Small intestine (tissue), 7 donors: ENCODE measurements around the gene NHS. TPM values are rescaled to one million over a fixed set of nuclear protein-coding genes. Genes with fewer than 3 reads are reported as not detected.
"Not testable (repeated sequence)": the region's sequence is repeated elsewhere in the genome, so short reads cannot be mapped to it uniquely, and the experiment has no call there.

Source experiments
- DNase-seq, 2 donors: peaks; one replicate each; pipeline versions ENCODE4 v3.0.0 to v3.0.0-alpha.2; 2013
- FAIRE-seq: peaks from 2 replicates; lab custom pipeline; 2012; peaks lifted over from hg19 to GRCh38; lab: Jason Lieb, UNC
- H3K27ac ChIP-seq, 3 donors: one replicate each; pipeline ENCODE4 v1.5.1; 2013; ENCODE audit warnings: low read length in 2 of 3, mild to moderate bottlenecking in 2 of 3, control low read depth in 1 of 3, inconsistent platforms in 1 of 3, low read depth in 1 of 3, moderate library complexity in 1 of 3
- H3K27me3 ChIP-seq, 3 donors: one replicate each; pipeline ENCODE4 v1.6.1; 2013; ENCODE audit warnings: low read length in 3 of 3, inconsistent platforms in 1 of 3; ENCODE audit not compliant: control insufficient read depth in 3 of 3, insufficient read depth in 3 of 3
- H3K36me3 ChIP-seq, 3 donors: one replicate each; pipeline ENCODE4 v1.6.1; 2013; ENCODE audit warnings: low read length in 3 of 3, inconsistent platforms in 1 of 3, low read depth in 1 of 3, mild to moderate bottlenecking in 1 of 3, moderate library complexity in 1 of 3; ENCODE audit not compliant: control insufficient read depth in 3 of 3, insufficient read depth in 2 of 3
- H3K4me1 ChIP-seq, 3 donors: one replicate each; pipeline ENCODE4 v1.6.1; 2013; ENCODE audit warnings: low read length in 2 of 3, inconsistent platforms in 1 of 3, low read depth in 1 of 3, mild to moderate bottlenecking in 1 of 3, moderate library complexity in 1 of 3; ENCODE audit not compliant: control insufficient read depth in 3 of 3, insufficient read depth in 2 of 3
- H3K4me3 ChIP-seq, 3 donors: one replicate each; pipeline ENCODE4 v1.5.1; 2013; ENCODE audit warnings: low read length in 3 of 3, control low read depth in 1 of 3, inconsistent platforms in 1 of 3, low read depth in 1 of 3, mild to moderate bottlenecking in 1 of 3, moderate library complexity in 1 of 3
- H3K9me3 ChIP-seq, 2 donors: one replicate each; pipeline ENCODE4 v1.6.1; 2013; ENCODE audit warnings: low read depth in 1 of 2, low read length in 1 of 2; ENCODE audit not compliant: control insufficient read depth in 2 of 2, insufficient read depth in 1 of 2
- WGBS, 3 donors: extraction: QIAGEN DNeasy Blood & Tissue Kit; methylation state at CpG; one replicate each; pipeline ENCODE4 v1.1.7; 2013; 5-methylcytosine and 5-hydroxymethylcytosine counted together
- polyA plus RNA-seq, 4 donors: library from polyadenylated mRNA; stranded (reverse) in 3 of 4; unstranded in 1 of 4; fragments of 200-250 nt in 3 of 4; fragments of 120-200 nt in 1 of 4; gene quantifications; one replicate each; pipeline versions ENCODE4 v1.2.1 to v1.2.3, GENCODE V29; 2013
- donor health status: healthy with polysubstance abuse.
- donor health status: control.
- donor health status: control.
- donor health status: Bipolar disorder and iron deficiency.
- donor health status: healthy.

Gene NHS
- polyA plus RNA-seq, 4 donors, result under 0.01 to 5.8 (median 0.79) TPM

DNA sequence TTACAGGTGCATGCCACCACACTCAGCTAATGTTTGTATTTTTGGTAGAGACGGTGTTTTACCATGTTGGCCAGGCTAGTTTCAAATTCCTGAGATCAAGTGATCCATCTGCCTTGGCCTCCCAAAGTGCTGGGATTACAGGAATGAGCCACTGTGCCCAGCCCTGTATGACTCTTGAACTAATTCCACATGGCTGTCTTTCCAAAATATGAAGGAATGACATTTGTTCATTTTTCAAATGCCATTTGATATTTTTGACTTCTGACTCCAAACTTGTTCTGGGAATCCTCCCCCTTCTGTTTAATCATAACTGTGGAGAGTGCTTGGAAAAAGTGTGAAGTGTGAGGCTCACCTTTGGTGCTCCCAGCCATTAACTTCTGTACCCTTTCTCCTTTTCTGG is 119.2 kb downstream of the NHS start:
- Histone ChIP-seq H3K9me3 (no peaks in the 10 kb centered on the region), H3K27me3 (no peaks in the 10 kb centered on the region), H3K4me3 (no peak overlapping the region), H3K36me3 (no peaks in the 10 kb centered on the region), H3K27ac (no peak overlapping the region), H3K4me1 (no peaks in the 10 kb centered on the region)
- 82 to 94% (median 90%) methylated on average over 1 of the region's 1 CpG for WGBS, 3 donors
- DNase-seq (no peak), FAIRE-seq (no peak)

DNA sequence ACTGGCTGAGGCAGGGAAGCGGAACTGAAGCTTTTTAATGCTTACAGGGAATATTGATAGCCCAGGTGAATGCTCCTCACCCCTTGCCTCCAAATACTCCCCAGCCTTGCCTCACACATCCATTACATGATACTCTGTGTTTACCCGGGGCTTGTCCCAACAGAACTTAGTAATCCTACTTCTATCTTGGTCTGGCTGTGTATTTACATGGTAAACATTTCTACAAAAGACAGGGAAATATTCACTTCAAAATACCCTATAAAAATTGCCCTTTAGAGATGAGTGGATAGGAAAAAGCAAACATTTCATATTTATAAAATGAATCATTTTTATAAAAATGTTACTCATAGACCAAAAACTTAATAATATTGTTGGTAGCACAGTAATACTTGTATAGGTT is 120.1 kb downstream of the NHS start:
- no peak overlapping the region for H3K4me3 ChIP-seq
- FAIRE-seq, result no peak
- H3K4me1 ChIP-seq, result peaks cover 0 to 4% (median 0%) of the 10 kb centered on the region in 3 donors
- no peak for DNase-seq
- H3K36me3 ChIP-seq, result no peaks in the 10 kb centered on the region
- no peak overlapping the region for H3K27ac ChIP-seq
- H3K9me3 ChIP-seq, result no peaks in the 10 kb centered on the region
- 73 to 93% (median 86%) methylated on average over 2 of the region's 2 CpGs for WGBS, 3 donors
- no peaks in the 10 kb centered on the region for H3K27me3 ChIP-seq

DNA sequence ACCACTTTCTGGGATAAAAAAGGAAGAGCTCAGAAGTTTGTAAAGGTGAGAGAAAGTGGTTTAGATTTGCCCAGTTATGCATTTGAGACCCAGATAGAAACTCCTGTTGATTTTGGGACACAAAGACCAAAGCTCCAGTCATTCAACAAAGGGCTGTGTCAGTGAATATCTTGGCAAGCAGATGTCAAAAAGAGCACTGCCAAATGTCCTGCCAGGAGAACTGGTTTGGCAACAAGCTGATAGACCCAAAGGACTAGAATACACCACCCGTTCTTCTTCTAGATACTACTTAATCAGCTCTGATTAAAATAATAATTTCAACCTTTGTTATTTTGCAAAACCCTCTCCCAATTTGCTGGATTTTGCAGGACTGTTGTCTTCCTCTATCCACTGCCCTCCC is 121.4 kb downstream of the NHS start:
- Histone ChIP-seq H3K27me3 (no peaks in the 10 kb centered on the region), H3K36me3 (no peaks in the 10 kb centered on the region), H3K4me1 (peaks cover 0 to 4% (median 0%) of the 10 kb centered on the region in 3 donors), H3K9me3 (no peaks in the 10 kb centered on the region), H3K4me3 (no peak overlapping the region), H3K27ac (no peak overlapping the region)
- DNase-seq (peak in 1 of 2 donors; percentile 6), FAIRE-seq (no peak)
- WGBS, 3 donors, result 6 to 40% (median 23%) methylated on average over 1 of the region's 1 CpG

DNA sequence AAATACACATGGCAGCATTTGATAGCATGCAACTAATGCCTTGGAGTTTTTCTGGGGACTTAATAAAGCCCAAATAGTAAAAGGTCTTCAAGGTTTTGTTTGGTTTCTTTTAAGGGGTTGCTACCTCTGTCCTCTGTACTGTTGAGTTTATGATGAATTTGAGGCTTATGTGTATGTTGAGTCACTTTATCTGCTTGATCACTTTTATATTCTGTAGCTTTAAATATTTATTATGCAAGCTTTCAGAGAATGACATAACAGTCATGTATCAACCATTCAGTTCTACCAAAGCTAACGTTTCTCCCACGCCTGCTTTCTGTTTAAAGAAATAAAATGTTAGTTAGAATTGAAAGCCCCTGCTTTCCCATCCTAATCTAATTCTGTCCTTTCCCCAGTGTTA is 122.2 kb downstream of the NHS start:
- DNase-seq (no peak), FAIRE-seq (no peak)
- no peak overlapping the region for H3K27ac ChIP-seq
- whole genome bisulfite sequencing, 3 donors, result 20 to 45% (median 37%) methylated on average over 2 of the region's 2 CpGs
- no peaks in the 10 kb centered on the region for H3K36me3 ChIP-seq
- H3K4me1 ChIP-seq, result peaks cover 0 to 7% (median 4%) of the 10 kb centered on the region in 3 donors
- H3K9me3 ChIP-seq, result no peaks in the 10 kb centered on the region
- H3K4me3 ChIP-seq, result no peak overlapping the region
- no peaks in the 10 kb centered on the region for H3K27me3 ChIP-seq

DNA sequence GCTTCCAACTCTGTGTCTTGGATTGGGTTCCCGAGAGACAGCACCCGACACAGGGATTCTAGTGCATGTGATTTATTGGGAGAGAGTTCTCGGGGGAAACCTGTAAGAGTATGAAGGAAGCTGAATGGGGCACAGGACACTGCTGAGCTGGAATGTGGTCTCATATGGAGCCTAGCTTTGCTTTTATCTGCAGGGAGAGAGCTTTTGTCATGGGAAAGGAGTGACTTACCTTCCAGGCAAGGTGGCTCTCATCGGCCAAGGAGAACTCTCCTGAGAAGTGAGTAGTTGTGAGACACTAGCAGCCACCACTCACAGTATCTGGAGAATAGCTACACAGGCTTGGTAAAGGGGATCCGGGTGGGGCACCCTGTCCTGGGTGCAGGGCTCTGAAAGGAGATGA is 124.5 kb downstream of the NHS start:
- FAIRE-seq, result no peak
- no peaks in the 10 kb centered on the region for H3K27me3 ChIP-seq
- no peak overlapping the region for H3K4me3 ChIP-seq
- 74 to 82% (median 78%) methylated on average over 5 of the region's 5 CpGs for whole genome bisulfite sequencing, 3 donors
- peak overlapping the region in 1 of 3 donors; percentile 35 for H3K27ac ChIP-seq
- DNase-seq, result no peak
- H3K9me3 ChIP-seq, result no peaks in the 10 kb centered on the region
- H3K4me1 ChIP-seq, result peaks cover 0 to 7% (median 4%) of the 10 kb centered on the region in 3 donors
- H3K36me3 ChIP-seq, result no peaks in the 10 kb centered on the region

DNA sequence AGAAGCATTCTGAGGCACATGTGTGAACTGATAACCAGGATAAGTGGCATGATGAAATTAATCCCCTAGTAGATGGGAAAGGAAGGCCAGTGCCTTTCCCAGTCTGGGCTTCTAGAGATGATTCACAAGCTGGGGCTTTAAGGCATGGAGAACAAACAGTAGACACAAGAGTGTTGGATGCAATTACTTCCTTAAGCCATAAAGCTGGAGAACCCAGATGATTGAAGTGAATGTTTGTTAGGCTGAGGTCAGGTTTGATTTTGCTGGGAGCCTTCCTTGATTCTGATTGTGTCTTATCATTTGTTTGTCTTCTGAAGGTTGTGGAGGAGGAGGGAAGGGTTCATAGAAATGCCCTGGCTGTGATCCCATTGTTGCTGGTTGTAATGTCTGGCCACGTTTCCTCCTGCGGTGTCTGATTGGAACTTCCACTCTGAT is 125.2 kb downstream of the NHS start:
- DNase-seq (peak; percentile 74 to 82), FAIRE-seq (no peak)
- H3K4me3 ChIP-seq, result no peak overlapping the region
- no peaks in the 10 kb centered on the region for H3K9me3 ChIP-seq
- WGBS, 3 donors, result 10 to 34% (median 12%) methylated on average over 2 of the region's 2 CpGs
- no peaks in the 10 kb centered on the region for H3K27me3 ChIP-seq
- H3K4me1 ChIP-seq, result peaks cover 0 to 7% (median 4%) of the 10 kb centered on the region in 3 donors
- H3K27ac ChIP-seq, result peak overlapping the region in 2 of 3 donors; percentile 36
- H3K36me3 ChIP-seq, result no peaks in the 10 kb centered on the region

DNA sequence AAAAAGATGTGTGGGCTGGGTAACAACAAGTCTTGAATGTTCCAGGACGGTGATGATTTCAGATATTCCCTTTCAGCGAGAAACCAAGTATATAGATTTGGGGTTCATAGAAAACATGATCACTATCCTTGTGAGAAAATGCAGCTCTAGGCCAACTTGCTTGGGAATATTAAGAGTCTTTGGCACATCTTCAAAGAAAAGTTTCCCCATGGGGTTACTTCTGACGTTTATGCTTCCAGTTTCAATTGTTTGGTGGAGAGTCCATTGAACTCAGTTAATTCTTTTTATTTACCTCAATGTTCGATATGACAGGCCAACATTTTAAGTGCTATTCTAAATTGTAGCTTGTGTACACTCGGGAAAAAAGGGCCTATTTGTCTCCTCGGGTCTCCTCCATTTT is 126.7 kb downstream of the NHS start:
- DNase-seq (no peak), FAIRE-seq (no peak)
- Histone ChIP-seq H3K27ac (no peak overlapping the region), H3K4me1 (peaks cover 0 to 7% (median 4%) of the 10 kb centered on the region in 3 donors), H3K36me3 (no peaks in the 10 kb centered on the region), H3K9me3 (no peaks in the 10 kb centered on the region), H3K4me3 (no peak overlapping the region), H3K27me3 (no peaks in the 10 kb centered on the region)
- 34 to 55% (median 41%) methylated on average over 6 of the region's 6 CpGs for WGBS, 3 donors

DNA sequence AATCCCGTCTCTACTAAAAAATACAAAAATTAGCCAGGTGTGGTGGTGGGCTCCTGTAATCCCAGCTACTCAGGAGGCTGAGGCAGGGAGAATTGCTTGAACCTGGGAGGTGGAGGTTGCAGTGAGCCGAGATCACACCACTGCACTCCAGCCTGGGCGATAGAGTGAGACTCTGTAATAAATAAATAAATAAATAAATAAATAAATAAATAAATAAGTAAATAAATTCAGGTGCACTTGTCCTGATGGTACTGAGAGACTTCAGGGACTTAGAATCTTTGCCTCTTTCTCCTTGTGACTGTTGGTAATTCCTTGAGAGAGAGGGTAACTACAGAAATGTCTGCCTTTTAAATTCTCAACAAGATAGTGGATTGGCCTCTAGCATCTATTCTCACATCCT is 131.4 kb downstream of the NHS start:
- FAIRE-seq, H3K4me3 ChIP-seq, H3K27ac ChIP-seq, H3K27me3 ChIP-seq, DNase-seq, H3K4me1 ChIP-seq, H3K36me3 ChIP-seq, H3K9me3 ChIP-seq: not testable (repeated sequence)
- 79 to 94% (median 93%) methylated on average over 3 of the region's 3 CpGs for WGBS, 3 donors

DNA sequence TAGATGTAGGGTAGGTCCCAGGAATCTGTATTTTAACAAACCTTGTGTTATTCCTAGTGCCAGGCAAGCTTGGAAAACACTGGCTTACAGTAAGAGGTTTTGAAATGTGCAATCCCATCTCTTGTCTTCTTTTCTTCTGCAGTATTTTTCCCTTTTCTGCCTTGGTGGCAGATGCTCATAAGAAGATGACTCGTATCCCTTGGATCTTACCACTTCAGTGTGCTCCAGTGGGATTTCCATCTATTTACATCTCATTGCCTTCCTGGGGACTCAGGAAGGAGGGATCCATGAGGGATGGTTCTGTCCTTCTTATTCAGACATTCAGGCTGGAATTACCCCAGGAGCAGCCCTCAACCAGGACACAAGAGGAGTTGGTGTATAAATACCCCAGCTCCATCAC is 136.6 kb downstream of the NHS start:
- WGBS, 3 donors, result 56 to 91% (median 64%) methylated on average over 1 of the region's 1 CpG
- DNase-seq (no peak), FAIRE-seq (no peak)
- Histone ChIP-seq H3K36me3 (no peaks in the 10 kb centered on the region), H3K27ac (no peak overlapping the region), H3K27me3 (no peaks in the 10 kb centered on the region), H3K9me3 (peaks cover 0 to 5% of the 10 kb centered on the region in 2 donors), H3K4me3 (no peak overlapping the region), H3K4me1 (no peaks in the 10 kb centered on the region)
